GM19240 (cell line): ENCODE measurements around the gene FHIT.
"Not testable (repeated sequence)": the region's sequence is repeated elsewhere in the genome, so short reads cannot be mapped to it uniquely, and the experiment has no call there.

Source experiments
- DNase-seq: peaks from one replicate; pipeline ENCODE4 v3.0.0; 2011; ENCODE audit warnings: low spot score; ENCODE audit not compliant: insufficient read length

FHIT gene

GRCh38 chr3:61060411-61060861 is 190.8 kb downstream of the FHIT start:
- no peak for DNase-seq

GRCh38 chr3:61058836-61059235 is 192.4 kb downstream of the FHIT start:
- DNase-seq, result no peak

- DNase-seq, result no peak
Observed at GRCh38 chr3:61057464-61057863, 193.8 kb downstream of the FHIT start.

- no peak for DNase-seq
Observed at GRCh38 chr3:61055447-61055846, 195.8 kb downstream of the FHIT start.

- no peak for DNase-seq
Observed at GRCh38 chr3:61053781-61054496, 197.3 kb downstream of the FHIT start.

- no peak for DNase-seq
Observed at GRCh38 chr3:61052851-61053250, 198.4 kb downstream of the FHIT start.

- no peak for DNase-seq
Observed at GRCh38 chr3:61051666-61052065, 199.6 kb downstream of the FHIT start.

- not testable (repeated sequence) for DNase-seq
Observed at GRCh38 chr3:61045169-61045568, 206.1 kb downstream of the FHIT start.

GRCh38 chr3:61043156-61043555 is 208.1 kb downstream of the FHIT start:
- no peak for DNase-seq

GRCh38 chr3:61040618-61041017 is 210.6 kb downstream of the FHIT start:
- no peak for DNase-seq

GRCh38 chr3:61035573-61035972 is 215.7 kb downstream of the FHIT start:
- DNase-seq, result no peak

GRCh38 chr3:61032991-61033390 is 218.3 kb downstream of the FHIT start:
- no peak for DNase-seq

GRCh38 chr3:61031503-61031902 is 219.7 kb downstream of the FHIT start:
- DNase-seq, result no peak

- no peak for DNase-seq
Observed at GRCh38 chr3:61030469-61031035, 220.7 kb downstream of the FHIT start.

- no peak for DNase-seq
Observed at GRCh38 chr3:61029194-61029593, 222.1 kb downstream of the FHIT start.

GRCh38 chr3:61018807-61019206 is 232.4 kb downstream of the FHIT start:
- DNase-seq, result no peak

- not testable (repeated sequence) for DNase-seq
Observed at GRCh38 chr3:61017028-61017427, 234.2 kb downstream of the FHIT start.

- DNase-seq, result no peak
Observed at GRCh38 chr3:61015859-61016258, 235.4 kb downstream of the FHIT start.

GRCh38 chr3:61015408-61015807 is 235.8 kb downstream of the FHIT start:
- no peak for DNase-seq

GRCh38 chr3:61008998-61009380 is 242.3 kb downstream of the FHIT start:
- DNase-seq, result no peak

GRCh38 chr3:61008153-61008997 is 242.9 kb downstream of the FHIT start:
- DNase-seq, result no peak

GRCh38 chr3:61005591-61005990 is 245.7 kb downstream of the FHIT start:
- no peak for DNase-seq
